HG03039 (cell line): ENCODE results near the gene OR2Z1.

Source experiments
- ATAC-seq: cut with Tn5 transposase; IDR thresholded peaks from one replicate; pipeline ENCODE4 v1.9.1; 2021; ENCODE audit warnings: mild to moderate bottlenecking, moderate library complexity; ENCODE audit not compliant: unreplicated experiment

OR2Z1 gene, protein sequence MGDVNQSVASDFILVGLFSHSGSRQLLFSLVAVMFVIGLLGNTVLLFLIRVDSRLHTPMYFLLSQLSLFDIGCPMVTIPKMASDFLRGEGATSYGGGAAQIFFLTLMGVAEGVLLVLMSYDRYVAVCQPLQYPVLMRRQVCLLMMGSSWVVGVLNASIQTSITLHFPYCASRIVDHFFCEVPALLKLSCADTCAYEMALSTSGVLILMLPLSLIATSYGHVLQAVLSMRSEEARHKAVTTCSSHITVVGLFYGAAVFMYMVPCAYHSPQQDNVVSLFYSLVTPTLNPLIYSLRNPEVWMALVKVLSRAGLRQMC

DNA sequence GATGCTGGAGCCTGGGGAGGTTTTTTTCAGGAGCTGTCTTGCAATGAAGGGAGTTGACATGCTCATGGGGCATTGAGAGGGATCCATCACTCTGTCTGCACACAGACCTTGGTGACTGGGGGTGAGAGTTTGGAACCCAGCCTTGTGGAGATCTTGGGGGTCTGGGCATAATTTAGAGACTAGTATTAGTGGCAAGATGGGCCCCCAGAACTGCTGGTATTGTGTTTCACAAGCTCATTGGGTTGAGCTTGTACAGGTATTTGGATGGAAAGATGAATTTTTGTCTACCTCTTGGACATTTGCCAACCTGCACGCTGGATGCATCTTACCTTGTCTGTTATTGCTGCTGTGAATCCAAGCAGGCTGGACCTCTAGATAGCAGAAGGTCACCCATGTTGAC lies at the start of gene OR2Z1:
OR2Z1 (plus strand) TSS at position 301 of the 400 bp plus-strand sequence. CDS start 9,395 bp downstream, outside the sequence.
- no peak for ATAC-seq

DNA sequence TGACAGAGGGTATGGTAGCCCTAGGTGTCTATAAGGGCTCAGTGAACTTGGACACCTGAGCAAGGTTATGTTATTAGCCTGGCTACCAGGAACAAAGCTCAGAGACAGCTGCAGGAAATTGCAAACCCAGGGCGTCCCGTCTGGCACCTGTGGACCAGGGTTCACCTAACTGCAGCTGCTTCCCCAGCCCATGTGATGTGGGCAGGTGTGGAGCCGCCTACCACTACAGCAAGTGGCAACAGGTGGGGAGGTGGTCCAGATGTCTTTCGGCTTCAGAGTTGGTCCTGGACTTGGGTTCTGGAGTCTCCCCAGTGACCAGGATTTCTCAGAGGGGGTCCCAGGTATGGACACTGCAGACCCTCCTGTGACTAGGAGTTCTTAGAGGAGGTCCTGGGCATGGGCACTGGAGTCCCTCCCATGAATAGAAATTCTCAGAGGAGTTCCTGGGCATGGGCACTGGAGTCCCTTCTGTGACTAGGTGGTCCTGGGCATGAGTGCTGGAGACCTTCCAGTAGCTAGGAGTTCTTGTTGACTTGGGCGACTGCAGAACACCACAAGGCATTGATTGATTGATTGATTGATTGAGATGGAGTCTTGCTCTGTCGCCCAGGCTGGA lies 48.0 kb upstream of the OR2Z1 start:
- no peak for ATAC-seq

DNA sequence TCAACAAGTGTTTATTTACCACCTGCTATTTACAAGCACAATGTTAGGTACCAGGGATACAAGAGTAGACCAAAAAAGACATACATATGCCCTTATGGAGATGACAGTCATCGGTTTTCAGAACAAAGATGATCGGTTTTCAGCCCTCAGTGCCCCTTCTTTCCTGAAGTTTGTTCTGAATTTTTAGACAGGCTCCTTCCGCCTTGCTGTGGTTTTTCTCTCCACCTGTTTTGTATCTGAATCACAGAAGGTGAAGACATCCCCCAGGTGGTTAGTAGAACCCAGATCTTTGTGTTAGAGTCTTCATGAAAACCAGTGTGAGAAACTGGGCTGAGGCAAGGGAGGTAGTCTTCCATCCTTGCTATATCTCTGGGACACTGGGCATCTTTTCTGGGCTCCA lies 46.4 kb upstream of the OR2Z1 start:
- ATAC-seq = no peak

DNA sequence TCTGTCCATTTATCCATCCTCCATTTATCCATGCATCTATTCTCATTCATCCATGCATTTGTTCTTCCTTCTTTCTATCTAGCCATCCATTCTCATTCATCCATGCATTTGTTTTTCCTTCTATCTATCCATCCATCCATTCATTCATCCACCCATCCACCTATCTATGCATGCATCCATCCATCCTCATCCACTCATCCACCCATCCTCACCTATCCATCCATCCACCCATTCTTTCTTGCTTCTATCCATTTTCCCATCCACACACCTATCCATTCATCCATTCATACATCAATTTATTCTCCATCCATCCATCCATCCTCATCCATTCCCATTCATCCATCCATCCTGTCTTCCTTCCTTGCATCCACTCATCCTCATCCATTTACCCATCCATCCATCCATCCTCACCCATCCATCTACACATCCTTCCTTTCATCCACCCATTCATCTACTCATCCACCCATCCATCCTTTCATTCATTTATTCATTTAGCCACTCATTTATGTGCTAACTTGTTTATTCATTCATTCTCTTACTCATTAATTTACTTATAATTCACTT lies 43.1 kb upstream of the OR2Z1 start:
- no peak for ATAC-seq

DNA sequence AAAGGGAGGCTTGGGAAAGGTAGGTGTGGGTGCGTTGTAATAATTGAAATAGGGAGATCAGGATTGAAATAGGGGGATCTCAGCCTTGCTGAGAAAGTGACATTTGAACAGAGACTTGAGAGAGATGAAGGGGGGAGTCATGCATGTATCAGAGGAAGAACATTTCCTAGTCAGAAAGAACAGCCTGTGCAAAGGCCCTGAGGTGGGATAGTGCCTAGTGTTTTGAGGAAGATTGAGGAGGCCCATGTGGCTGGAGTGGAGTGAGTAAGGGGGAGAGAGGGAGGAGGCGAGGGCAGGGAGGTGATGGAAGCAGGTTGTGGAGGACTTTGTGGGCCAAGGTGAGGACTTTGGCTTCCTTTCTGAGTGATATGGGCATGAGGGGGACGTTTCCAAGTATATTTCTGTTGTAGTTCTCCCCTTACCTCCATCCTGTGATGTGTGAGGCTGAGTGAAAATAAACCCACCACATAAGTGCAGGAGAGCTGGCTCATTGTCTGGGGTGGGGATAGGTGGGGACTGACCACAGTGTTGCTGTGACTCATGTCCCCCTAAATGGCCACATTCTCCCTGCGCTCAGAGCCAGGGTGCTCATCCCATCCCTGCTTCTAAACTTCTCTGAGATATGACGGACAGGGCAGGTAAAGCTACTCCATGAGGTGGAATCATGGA lies 40.6 kb upstream of the OR2Z1 start:
- no peak for ATAC-seq

DNA sequence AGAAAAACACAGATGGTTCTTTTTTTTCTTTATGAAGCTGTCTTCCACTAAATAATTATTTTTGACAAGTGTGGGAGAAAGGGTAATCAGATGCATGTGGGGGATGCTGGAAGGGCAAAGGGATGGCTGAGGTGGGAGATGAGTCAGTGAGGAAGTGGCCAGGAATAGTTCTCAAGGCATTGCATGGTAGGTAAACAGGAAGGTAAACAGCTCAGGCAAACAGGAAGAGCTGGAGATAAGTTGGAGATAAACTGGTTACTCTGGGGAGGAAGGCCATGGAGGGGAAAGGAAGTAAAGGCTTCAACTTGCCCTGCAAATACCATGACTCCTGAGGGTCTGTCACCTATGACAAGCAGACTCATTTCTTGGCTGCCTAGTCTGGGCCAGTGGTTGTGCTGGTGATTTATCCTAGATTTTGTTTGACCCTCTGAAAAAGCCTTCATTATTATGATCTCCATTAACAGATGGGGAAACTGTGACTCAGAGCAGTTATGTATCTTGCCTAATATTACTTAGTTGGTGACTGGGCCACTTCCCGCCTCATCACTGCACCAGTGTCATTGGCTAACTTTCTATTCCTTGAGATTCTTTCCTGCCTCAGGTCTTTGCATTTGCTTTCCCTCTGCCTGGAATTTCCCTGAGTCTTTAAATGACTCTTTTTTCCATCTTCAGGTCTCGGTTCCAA lies 39.9 kb upstream of the OR2Z1 start:
- no peak for ATAC-seq

DNA sequence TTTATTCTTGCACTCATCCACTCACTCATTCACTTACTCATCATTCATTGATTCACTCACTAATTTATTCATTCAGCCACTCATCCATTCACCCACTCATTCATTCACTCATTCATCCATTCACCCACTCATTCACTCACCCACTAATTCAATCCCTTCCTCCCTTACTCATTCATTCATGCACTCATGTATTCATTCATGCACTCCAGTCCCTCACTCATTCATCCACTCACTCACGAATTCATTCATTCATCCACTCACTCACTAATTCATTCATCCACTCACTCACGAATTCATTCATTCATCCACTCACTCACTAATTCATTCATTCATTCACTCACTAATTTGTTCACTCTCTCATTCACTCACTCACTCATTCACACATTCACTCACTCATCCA lies 39.0 kb upstream of the OR2Z1 start:
- no peak for ATAC-seq

DNA sequence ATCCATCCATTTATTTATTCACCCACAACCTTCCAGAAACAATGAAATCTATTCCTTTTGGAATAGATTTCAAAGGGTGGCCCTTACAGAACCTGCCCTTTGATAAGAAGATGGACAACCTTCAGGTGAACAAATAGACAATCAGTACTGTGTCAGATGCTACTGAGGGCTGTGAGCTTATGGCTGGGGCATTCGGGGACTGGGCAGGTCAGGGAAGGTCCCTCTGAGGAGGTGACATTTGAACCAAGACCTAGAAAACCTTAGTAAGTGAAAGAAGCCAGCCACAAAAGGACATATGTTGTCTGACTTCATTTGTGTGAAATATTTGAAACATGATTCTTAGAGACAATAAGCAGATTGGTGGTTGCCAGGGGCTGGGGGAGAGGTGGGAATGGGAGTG lies 38.5 kb upstream of the OR2Z1 start:
- ATAC-seq = no peak

DNA sequence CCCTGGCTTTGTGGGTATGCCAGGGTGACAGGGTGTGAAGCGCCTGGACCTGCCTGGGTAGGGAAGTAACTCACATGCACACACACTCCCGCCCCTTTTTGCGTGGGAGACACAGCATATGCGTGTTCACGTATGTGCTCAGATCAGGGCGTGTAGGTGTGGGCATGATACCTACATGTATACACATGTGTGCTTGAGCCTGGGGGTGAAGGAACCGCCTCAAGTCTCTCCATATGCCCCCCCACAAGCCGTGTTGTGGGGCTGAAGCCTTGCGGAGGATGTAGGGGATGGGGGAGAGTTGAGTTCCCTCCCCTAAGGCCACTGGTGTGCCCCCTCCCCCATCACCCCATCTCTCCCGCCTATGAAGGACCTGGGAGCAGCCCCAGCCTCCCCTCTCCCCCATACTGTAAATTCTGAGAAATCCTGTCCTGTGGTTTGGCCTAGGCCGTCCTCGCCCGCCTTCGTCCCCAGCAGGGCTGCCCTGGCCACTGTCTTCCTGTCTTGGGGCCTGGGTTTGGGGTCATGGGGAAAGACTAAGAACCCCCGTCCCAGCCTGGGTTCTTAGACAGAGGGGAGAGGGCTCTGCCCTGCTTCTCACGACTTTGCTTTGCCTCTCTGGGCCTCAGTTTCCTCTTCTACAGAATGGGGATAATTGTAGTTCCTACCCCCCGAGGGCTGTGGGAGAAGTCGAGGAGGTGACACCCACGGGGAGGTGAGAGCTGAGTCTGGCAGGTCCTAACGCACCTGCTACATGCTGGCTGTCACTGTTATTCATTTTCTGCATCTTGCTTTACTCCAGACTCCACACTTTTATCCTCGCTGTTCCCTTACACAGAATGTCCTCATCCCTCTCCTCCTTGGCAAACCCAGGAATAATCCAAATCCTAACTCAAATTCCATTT lies 37.2 kb upstream of the OR2Z1 start:
- ATAC-seq = no peak

DNA sequence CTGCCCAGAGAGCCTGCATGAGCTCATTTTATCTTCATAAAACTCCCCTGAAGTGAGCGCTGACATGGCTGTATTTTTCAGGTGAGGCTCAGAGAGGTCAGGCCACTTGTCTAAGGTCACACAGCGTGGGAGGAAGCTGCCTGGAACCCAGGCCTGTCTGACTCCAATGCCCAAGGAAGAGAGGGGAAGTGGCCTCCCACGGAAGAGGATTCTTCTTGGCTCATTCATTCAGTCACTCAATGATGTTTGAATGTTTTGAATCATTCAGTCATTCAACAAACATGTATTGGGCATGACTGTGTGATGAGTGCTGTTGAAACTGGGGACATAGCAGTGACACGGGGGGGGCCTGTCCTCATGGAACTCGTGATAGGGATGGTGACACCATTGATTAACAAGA lies 34.9 kb upstream of the OR2Z1 start:
- ATAC-seq = no peak

DNA sequence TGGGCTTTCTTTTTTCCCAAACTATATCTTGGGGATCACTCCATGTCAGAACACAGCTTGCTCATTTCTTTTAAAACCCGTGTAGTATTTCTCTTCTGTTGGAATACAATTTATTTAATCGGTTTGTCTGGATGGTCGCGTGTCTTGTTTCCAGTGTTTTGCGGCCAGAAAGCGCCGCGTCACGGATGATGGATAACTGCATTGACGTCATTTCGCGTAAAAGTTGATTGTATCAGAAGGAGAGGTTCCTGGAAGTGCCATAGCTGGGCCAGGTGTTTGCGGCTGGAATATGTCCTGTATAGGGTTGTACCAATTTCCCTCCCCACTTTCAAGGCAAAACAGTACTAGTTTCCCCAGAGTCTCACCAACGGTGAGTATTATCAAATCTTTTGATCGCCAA lies 32.5 kb upstream of the OR2Z1 start:
- no peak for ATAC-seq

DNA sequence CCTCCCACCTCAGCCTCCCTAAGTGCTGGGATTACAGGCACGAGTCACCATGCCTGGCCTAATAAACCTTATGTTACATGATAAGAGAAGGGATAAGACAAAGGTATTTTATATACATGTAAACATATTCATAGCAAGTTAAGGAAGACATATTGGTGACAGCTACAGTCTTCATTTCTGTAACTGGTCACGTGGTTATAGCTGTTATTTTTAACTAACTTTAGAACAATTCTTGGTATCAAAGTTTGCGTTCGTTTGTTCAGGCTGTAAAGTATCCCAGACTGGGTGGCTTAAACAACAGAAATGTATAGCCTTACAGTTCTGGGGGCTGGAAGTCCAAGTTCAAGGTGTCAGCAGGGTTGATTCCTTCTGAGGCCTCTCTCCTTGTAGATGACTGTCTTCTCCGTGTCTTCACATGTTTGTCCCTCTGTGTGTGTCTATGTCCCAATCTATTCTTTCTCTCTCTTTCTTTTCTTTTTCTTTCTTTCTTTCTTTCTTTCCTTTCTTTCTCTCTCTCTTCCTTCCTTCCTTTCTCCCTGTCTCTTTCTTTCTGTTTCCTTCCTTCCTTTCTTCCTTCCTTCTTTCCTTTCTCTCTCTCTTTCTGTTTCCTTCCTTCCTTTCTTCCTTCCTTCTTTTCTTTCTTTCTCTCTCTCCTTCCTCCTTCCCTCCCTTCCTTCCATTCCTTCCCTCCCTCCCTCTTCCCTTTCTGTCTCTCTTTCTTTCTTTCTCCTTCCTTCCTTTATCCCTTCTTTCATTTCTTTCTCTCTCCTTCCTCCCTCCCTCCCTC lies 30.5 kb upstream of the OR2Z1 start:
- ATAC-seq = no peak

DNA sequence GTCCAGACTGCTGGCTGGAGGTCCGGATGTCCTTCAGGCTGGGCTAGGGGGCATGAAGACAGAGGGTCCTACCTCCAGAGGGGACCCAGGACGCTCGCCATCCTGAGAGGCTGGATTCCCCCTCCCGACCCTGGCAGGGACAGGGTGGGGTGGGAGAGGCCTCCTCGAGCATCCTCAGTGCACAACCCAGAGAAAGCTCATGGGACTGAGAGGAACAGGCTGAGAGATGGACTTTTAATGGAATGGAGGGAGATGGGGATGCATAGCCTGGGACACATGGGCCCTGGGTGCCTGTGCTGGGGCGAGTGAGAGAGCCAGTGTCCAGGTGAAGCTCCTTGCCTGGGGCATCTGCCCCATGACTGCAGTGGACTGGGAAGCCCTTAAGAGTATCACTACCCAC lies 25.9 kb upstream of the OR2Z1 start:
- no peak for ATAC-seq

DNA sequence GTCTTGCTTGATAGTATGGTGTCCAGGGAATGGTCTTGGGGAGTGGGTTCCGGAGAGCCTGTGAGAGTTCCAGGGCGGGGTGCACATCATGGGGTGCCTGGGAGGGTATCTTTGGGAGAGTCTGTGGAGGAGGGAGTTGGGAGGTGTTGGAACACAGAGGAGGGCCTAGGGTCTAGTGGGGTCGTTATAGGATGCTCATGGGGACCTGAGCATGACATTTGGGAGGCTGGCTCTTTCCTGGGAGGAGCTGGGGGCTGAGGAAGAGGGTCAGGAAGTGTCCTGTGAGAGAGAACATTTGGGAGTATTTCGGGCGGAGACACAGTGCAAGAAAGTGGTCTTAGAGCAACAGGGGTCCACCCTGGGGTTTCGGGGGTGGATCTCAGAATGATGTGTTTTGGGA lies 25.5 kb upstream of the OR2Z1 start:
- no peak for ATAC-seq

DNA sequence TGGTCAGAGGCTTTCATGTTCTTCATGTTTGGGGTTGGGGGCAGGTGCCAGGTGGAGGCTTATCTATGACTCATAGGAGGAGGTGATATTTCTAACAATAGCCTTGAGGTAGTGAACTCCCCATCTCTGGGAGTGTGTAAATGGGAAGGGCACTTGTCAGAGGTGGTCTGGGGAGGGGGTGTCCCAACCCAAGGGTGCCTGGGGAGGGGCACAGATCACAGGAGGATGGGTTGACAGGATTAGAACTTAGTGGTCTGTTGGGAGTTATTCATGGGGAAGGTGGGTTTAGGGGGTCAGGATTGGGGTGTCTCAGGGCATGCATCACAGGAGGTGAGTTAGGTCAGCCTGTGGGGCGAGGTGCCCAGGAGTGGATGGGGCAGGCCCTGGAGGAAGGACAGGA lies 24.4 kb upstream of the OR2Z1 start:
- no peak for ATAC-seq

DNA sequence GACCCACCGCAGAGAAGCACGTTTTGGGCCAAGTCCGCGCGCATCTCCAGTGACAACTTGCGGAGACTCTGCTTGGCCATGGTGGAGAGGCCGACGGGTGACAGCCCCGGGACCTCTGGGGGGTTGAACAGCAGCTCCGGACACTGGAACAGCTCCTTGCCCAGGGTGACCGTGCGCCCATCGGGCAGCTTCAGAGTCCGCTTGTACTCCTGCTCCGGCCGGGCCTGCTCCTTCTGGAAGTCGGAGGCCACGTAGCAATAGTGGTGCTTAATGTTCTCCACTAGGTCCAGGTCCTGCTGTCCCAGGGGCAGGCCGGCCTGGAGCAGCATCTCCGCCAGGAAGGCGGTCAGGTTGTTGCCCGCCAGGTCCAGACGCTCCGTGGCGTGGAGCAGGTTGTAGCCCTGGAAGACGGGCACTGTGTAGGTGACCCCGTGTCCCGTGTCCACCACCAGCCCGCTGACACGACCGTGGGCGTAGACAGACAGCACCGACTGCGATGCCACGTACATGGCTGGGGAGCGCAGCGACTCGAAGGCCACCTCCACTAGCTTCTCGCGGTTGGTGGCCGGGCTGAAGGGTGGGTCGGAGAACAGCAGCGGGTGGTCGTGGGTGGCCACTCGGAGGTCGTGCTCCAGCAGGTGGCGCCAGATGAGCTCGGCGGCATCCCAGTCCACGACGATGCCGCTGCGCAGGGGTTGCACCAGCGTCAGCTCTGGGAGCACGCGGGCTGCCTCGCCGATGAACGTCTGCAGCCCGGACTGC lies 23.6 kb upstream of the OR2Z1 start:
- no peak for ATAC-seq

DNA sequence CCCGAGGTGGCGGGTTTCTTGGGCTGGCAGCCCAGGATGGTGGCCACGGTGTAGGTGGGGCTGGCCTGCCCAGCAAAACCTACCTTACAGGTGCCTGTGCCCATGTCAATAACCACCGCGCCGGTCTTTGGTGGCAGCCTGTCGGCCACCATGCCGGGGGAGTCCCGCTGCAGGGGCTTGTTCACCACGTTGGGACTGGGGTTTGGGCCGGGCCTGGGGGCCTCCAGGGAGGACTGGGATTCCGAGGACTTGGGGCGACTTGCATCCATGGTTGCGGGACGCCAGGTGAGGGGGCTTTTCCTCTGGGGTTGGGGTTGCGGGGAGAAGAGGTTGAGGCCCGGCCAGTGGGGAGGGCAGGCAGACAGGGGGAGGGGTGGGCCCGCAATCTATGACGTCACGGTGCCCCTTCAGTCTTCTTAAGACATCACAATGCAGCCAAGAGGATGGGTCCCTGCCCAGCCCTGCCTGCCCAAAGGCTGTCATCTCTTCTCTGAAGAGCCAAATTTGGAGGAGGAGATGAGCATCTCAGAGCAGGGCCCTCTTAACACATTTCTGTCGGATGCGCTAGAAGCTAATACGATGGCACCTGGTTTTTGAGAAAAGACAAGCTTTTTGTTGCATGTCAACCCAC lies 22.9 kb upstream of the OR2Z1 start, which contains the start of gene ACTL9:
ACTL9 (minus strand) TSS at position 363 of the 631 bp plus-strand sequence; CDS start at position 269, 94 bp downstream.
- no peak for ATAC-seq

DNA sequence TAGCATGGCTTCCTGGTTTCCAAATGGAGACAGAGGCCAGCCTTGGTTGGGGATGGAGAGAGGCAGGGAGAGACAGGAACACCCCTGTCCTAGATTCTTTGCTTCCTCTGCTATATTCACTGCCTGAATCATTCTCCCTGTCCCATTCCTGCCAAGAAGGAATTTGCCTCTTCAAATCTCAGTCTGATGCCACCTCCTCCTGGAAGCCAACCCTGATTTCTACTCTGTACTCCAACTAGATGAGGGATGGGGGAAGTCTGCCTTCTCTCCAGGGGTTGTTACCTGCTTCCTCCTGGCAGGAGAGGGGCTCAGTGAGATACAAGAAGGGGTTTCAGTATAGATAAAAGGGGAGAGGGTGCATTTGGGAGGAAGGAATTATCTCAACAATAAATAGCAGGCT lies 21.5 kb upstream of the OR2Z1 start:
- no peak for ATAC-seq
